IMR-90 (cell line): ENCODE measurements around the gene ZNF185. TPM values are rescaled to one million over a fixed set of nuclear protein-coding genes. Genes with fewer than 3 reads are reported as not detected.

Source experiments
- ATAC-seq: fragments of 200-7000 bp; cut with Tn5 transposase; 2 replicates; pipeline ENCODE4 v1.9.1; 2020; ENCODE audit warnings: low read depth, mild to moderate bottlenecking, moderate library complexity
- BruUV-seq: library from RNA; stranded (reverse); fragments of 400-500 nt; replicated peaks from 2 replicates; lab custom pipeline; 2021; lab: Mats Ljungman, UMichigan
- CTCF ChIA-PET: fragments of 300-600 bp; formaldehyde crosslinking; extraction: SDS; loops from one replicate; lab custom pipeline; 2021; ENCODE audit warnings: antibody characterized with exemption; lab: Yijun Ruan, JAX
- POLR2A ChIA-PET: fragments of 300-600 bp; sonication (Branson Sonifier 250); formaldehyde crosslinking; loops from one replicate; lab custom pipeline; 2022; ENCODE audit warnings: antibody characterized with exemption; ENCODE audit not compliant: unreplicated experiment; lab: Charles Lee
- DNase-seq: peaks from one replicate; pipeline ENCODE4 v3.0.0; 2013
- H2AFZ ChIP-seq: replicated peaks from 2 replicates; pipeline ENCODE3; 2013; ENCODE audit warnings: low read length, mild to moderate bottlenecking; ENCODE audit not compliant: poor library complexity
- H2AK5ac ChIP-seq: 2 replicates; pipeline ENCODE4 v1.6.1; 2013; ENCODE audit warnings: low read depth, low read length, inconsistent platforms
- H2AK9ac ChIP-seq: replicated peaks from 2 replicates; pipeline ENCODE3; 2013; ENCODE audit warnings: mild to moderate bottlenecking, low read depth, low read length, moderate library complexity; ENCODE audit not compliant: poor library complexity
- H2BK120ac ChIP-seq: 2 replicates; pipeline ENCODE4 v1.6.1; 2013; ENCODE audit warnings: low read depth, low read length, inconsistent platforms
- H2BK15ac ChIP-seq: 3 replicates; pipeline ENCODE4 v1.6.1; 2013; ENCODE audit warnings: low read depth, low read length, inconsistent platforms
- H2BK20ac ChIP-seq: 2 replicates; pipeline ENCODE4 v1.6.1; 2013; ENCODE audit warnings: low read depth, mild to moderate bottlenecking, inconsistent platforms, low read length, moderate library complexity
- H2BK5ac ChIP-seq: 2 replicates; pipeline ENCODE4 v1.6.1; 2013; ENCODE audit warnings: mild to moderate bottlenecking, low read depth, low read length, inconsistent platforms; ENCODE audit not compliant: poor library complexity, severe bottlenecking
- H3K14ac ChIP-seq: replicated peaks from 2 replicates; pipeline ENCODE4 v1.6.1; 2013; ENCODE audit warnings: low read depth, low read length, inconsistent platforms
- H3K18ac ChIP-seq: 2 replicates; pipeline ENCODE4 v1.6.1; 2013; ENCODE audit warnings: low read depth, low read length, control low read depth
- H3K23ac ChIP-seq: 2 replicates; pipeline ENCODE4 v1.6.1; 2013; ENCODE audit warnings: low read depth, low read length, inconsistent platforms
- H3K27ac ChIP-seq: 2 replicates; pipeline ENCODE4 v1.5.1; 2013; ENCODE audit warnings: mild to moderate bottlenecking, control low read depth, low read length; ENCODE audit not compliant: insufficient read depth
- H3K27me3 ChIP-seq: 2 replicates; pipeline ENCODE4 v1.6.1; 2013; ENCODE audit warnings: low read length; ENCODE audit not compliant: control insufficient read depth, insufficient read depth
- H3K36me3 ChIP-seq: 2 replicates; pipeline ENCODE4 v1.6.1; 2013; ENCODE audit warnings: low read length, mixed read lengths; ENCODE audit not compliant: control insufficient read depth, insufficient read depth
- H3K4ac ChIP-seq: 2 replicates; pipeline ENCODE4 v1.6.1; 2013; ENCODE audit warnings: low read depth, low read length, inconsistent platforms
- H3K4me1 ChIP-seq: 2 replicates; pipeline ENCODE4 v1.6.1; 2013; ENCODE audit warnings: low read length, mixed read lengths; ENCODE audit not compliant: control insufficient read depth, insufficient read depth
- H3K4me2 ChIP-seq: 2 replicates; pipeline ENCODE4 v1.6.1; 2013; ENCODE audit warnings: low read depth, mild to moderate bottlenecking, control low read depth, low read length, moderate library complexity
- H3K4me3 ChIP-seq: 2 replicates; pipeline ENCODE4 v1.5.1; 2013; ENCODE audit warnings: low read depth, mild to moderate bottlenecking, control low read depth, low read length, moderate library complexity; ENCODE audit not compliant: insufficient read depth
- H3K56ac ChIP-seq: 2 replicates; pipeline ENCODE4 v1.6.1; 2013; ENCODE audit warnings: low read length, inconsistent platforms; ENCODE audit not compliant: insufficient read depth; ENCODE audit errors: extremely low read depth
- H3K79me1 ChIP-seq, 2 experiments: 2 replicates each; pipeline ENCODE4 v1.6.1; 2013; ENCODE audit warnings: low read length in 2 of 2, inconsistent platforms in 1 of 2, low read depth in 1 of 2
- H3K9ac ChIP-seq: 2 replicates; pipeline ENCODE4 v1.6.1; 2013; ENCODE audit warnings: low read depth, low read length, control low read depth
- H3K9me1 ChIP-seq: 2 replicates; pipeline ENCODE4 v1.6.1; 2013; ENCODE audit warnings: low read length, inconsistent platforms; ENCODE audit not compliant: insufficient read depth
- H3K9me3 ChIP-seq: 2 replicates; pipeline ENCODE4 v1.6.1; 2013; ENCODE audit warnings: low read length; ENCODE audit not compliant: control insufficient read depth, insufficient read depth
- H4K20me1 ChIP-seq: 2 replicates; pipeline ENCODE4 v1.6.1; 2013; ENCODE audit warnings: low read length, inconsistent platforms; ENCODE audit not compliant: insufficient read depth
- H4K5ac ChIP-seq: 2 replicates; pipeline ENCODE4 v1.6.1; 2013; ENCODE audit warnings: mild to moderate bottlenecking, low read depth, low read length, control low read depth
- H4K8ac ChIP-seq, 2 experiments: 2 replicates each; pipeline ENCODE4 v1.6.1; 2013; ENCODE audit warnings: low read depth in 2 of 2, low read length in 2 of 2, control low read depth in 1 of 2, inconsistent platforms in 1 of 2
- H4K91ac ChIP-seq: 2 replicates; pipeline ENCODE4 v1.6.1; 2013; ENCODE audit warnings: low read depth, low read length, inconsistent platforms; ENCODE audit not compliant: insufficient read depth
- BHLHE40 ChIP-seq: fragments of 150-350 bp; IDR thresholded peaks from 2 replicates; pipeline ENCODE4 v1.6.1; 2016; ENCODE audit warnings: mild to moderate bottlenecking, low read depth, low read length
- CEBPB ChIP-seq: IDR thresholded peaks from 2 replicates; pipeline ENCODE4 v1.6.1; 2012; ENCODE audit warnings: low read depth, low read length, improper control_type of control experiment
- CHD1 ChIP-seq: IDR thresholded peaks from 2 replicates; pipeline ENCODE4 v1.6.1; 2012; ENCODE audit warnings: low read depth, low read length, improper control_type of control experiment
- CTCF ChIP-seq: conservative IDR thresholded peaks from 2 replicates; pipeline ENCODE4 v1.5.1; 2012; ENCODE audit warnings: mild to moderate bottlenecking, low read depth, low read length, improper control_type of control experiment
- ELK1 ChIP-seq: fragments of 150-350 bp; IDR thresholded peaks from 2 replicates; pipeline ENCODE4 v1.6.1; 2016; ENCODE audit warnings: low read depth, mild to moderate bottlenecking, low read length, moderate library complexity, borderline replicate concordance
- FOS ChIP-seq: fragments of 150-350 bp; IDR thresholded peaks from 2 replicates; pipeline ENCODE4 v1.6.1; 2016; ENCODE audit warnings: low read depth, low read length
- MAFK ChIP-seq: IDR thresholded peaks from 2 replicates; pipeline ENCODE4 v1.6.1; 2012; ENCODE audit warnings: low read depth, low read length, improper control_type of control experiment
- MAZ ChIP-seq: IDR thresholded peaks from 2 replicates; pipeline ENCODE4 v1.6.1; 2012; ENCODE audit warnings: low read depth, mild to moderate bottlenecking, low read length, improper control_type of control experiment, moderate library complexity, borderline replicate concordance
- MXI1 ChIP-seq: IDR thresholded peaks from 2 replicates; pipeline ENCODE4 v1.6.1; 2012; ENCODE audit warnings: low read depth, mild to moderate bottlenecking, low read length, moderate library complexity, borderline replicate concordance
- NFE2L2 ChIP-seq: fragments of 150-350 bp; IDR thresholded peaks from 2 replicates; pipeline ENCODE4 v1.6.1; 2016; ENCODE audit warnings: low read depth, mild to moderate bottlenecking, low read length
- POLR2A ChIP-seq: IDR thresholded peaks from 2 replicates; pipeline ENCODE4 v1.6.1; 2012; ENCODE audit warnings: mild to moderate bottlenecking, low read depth, low read length
- RAD21 ChIP-seq: IDR thresholded peaks from 2 replicates; pipeline ENCODE4 v1.6.1; 2012; ENCODE audit warnings: low read length, improper control_type of control experiment
- RFX5 ChIP-seq: IDR thresholded peaks from 2 replicates; pipeline ENCODE4 v1.8.0; 2012; ENCODE audit warnings: low read depth, mild to moderate bottlenecking, low read length, moderate library complexity
- SMC3 ChIP-seq: fragments of 150-350 bp; IDR thresholded peaks from 2 replicates; pipeline ENCODE4 v1.6.1; 2016; ENCODE audit warnings: low read depth, mild to moderate bottlenecking, antibody characterized with exemption, low read length, moderate library complexity
- WGBS, 2 experiments: methylation state at CpG; one replicate each; pipeline versions ENCODE4 v1.1.5 to v1.1.7; 2013; ENCODE audit warnings: missing lambda C conversion rate in 2 of 2; ENCODE audit not compliant: insufficient read length in 1 of 2; ENCODE audit errors: extremely low coverage in 2 of 2; 5-methylcytosine and 5-hydroxymethylcytosine counted together
- dilution Hi-C: fragments of 300-500 bp; cut with HindIII; formaldehyde crosslinking; loops from one replicate; pipeline ENCODE4 v1.14.3; 2018; ENCODE audit warnings: low sequenced_read_pairs; ENCODE audit not compliant: unreplicated experiment
- in situ Hi-C: fragments of 300-500 bp; cut with MboI; formaldehyde crosslinking; loops from 3 replicates; pipeline ENCODE4 v1.14.3; 2019; ENCODE audit warnings: low sequenced_read_pairs, inconsistent platforms, mixed read lengths
- intact Hi-C: fragments of 100-400 bp; cut with micrococcal nuclease; formaldehyde crosslinking; loops from 2 replicates; pipeline ENCODE4 v1.10.0; 2022
- polyA plus RNA-seq, 3 experiments: library from polyadenylated mRNA; depleted of rRNA; stranded (reverse); fragments of >200 nt; gene quantifications; 2 replicates each; pipeline ENCODE4 v1.2.3, GENCODE V29; 2012; ENCODE audit warnings: low replicate concordance in 1 of 3
- total RNA-seq: library from RNA; depleted of rRNA; stranded (reverse); fragments of >200 nt; gene quantifications from 2 replicates; pipeline ENCODE4 v1.2.3, GENCODE V29; 2012
- TF ChIP-seq, protein P1 (sequence below): fragments of 150-350 bp; IDR thresholded peaks from 2 replicates; pipeline ENCODE4 v1.6.1; 2017; ENCODE audit warnings: mild to moderate bottlenecking, antibody characterized with exemption, low read length, low read depth

The ZNF185 gene
- total and polyA plus RNA-seq, 2 of the 4 experiments (the other 2 are of a cell fraction), result 3.2 to 6.3 TPM

- Histone ChIP-seq H2AK9ac (no peak overlapping the region), H4K8ac (no peak overlapping the region), H3K9me3 (no peaks in the 10 kb centered on the region), H3K27ac (no peak overlapping the region), H3K4me2 (no peak overlapping the region), H3K9me1 (no peaks in the 10 kb centered on the region), H3K4me1 (peaks cover 2% of the 10 kb centered on the region; the same call in 1 of the 2 replicates), H3K14ac (no peak overlapping the region), H3K36me3 (no peaks in the 10 kb centered on the region), H2AFZ (no peak overlapping the region), H2BK5ac (no peak overlapping the region), H3K27me3 (peaks cover 2% of the 10 kb centered on the region; the same call in 1 of the 2 replicates), H3K9ac (no peak overlapping the region), H2BK120ac (no peak overlapping the region), H3K4me3 (no peak overlapping the region), H2BK20ac (no peak overlapping the region), H4K20me1 (no peaks in the 10 kb centered on the region), H3K79me1 (no peaks in the 10 kb centered on the region), H4K5ac (no peak overlapping the region), H4K91ac (no peak overlapping the region), H3K4ac (no peak overlapping the region), H3K56ac (no peak overlapping the region), H2BK15ac (no peak overlapping the region), H3K18ac (no peak overlapping the region), H3K23ac (no peak overlapping the region), H2AK5ac (no peak overlapping the region)
- BruUV-seq, result no TSS peak
- dilution Hi-C loops, result no loop called here
- 0% methylated on average over 1 of the region's 8 CpGs; no CpG with 5 or more reads in 1 of the 2 experiments for WGBS, 2 experiments
- TF ChIP-seq SMC3 (peak; percentile 52), RAD21 (peak; percentile 65), CEBPB (no peak), MXI1 (no peak), NFE2L2 (no peak), POLR2A (no peak), MAZ (0 out of 2 replicates have a peak, but pooled peaks have one; percentile 23), MAFK (no peak), RFX5 (no peak), ELK1 (no peak), BHLHE40 (no peak), CHD1 (no peak), FOS (peak; percentile 26; the same call in 1 of the 2 replicates), CTCF (peak; percentile 63)
- TF ChIP-seq, protein P1, sequence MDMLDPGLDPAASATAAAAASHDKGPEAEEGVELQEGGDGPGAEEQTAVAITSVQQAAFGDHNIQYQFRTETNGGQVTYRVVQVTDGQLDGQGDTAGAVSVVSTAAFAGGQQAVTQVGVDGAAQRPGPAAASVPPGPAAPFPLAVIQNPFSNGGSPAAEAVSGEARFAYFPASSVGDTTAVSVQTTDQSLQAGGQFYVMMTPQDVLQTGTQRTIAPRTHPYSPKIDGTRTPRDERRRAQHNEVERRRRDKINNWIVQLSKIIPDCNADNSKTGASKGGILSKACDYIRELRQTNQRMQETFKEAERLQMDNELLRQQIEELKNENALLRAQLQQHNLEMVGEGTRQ, result no peak
- ATAC-seq, result peak; percentile 91
- DNase-seq, result peak; percentile 70
- ChIA-PET POLR2A (no interaction called here), CTCF (interaction anchor here (1.0 kb wide), 1 partner anchor 10 kb away, joined by 3 read pairs; no protein-coding TSS in a partner anchor)
- in situ Hi-C loops, result no loop called here
- intact Hi-C loops, result loop anchor here (5.0 kb wide), 1 partner anchor 284 kb away; no protein-coding TSS in a partner anchor
These were observed 28.4 kb downstream of the ZNF185 start for GRCh38 chrX:152926279-152926678.
